Measurements from ENCODE around the gene SMIM30. TPM values are rescaled to one million over a fixed set of nuclear protein-coding genes. Genes with fewer than 3 reads are reported as not detected.

The SMIM30 gene
- total RNA-seq, 1 experiment from 2014 or later = 32.3 TPM

- Histone ChIP-seq H3K4me2 (ENCODE audit: insufficient read depth, insufficient read length, low read length) (no peak overlapping the region), H4K8ac (replicated peaks; ENCODE audit: insufficient read length, low read depth, low read length) (no peak overlapping the region), H2BK15ac (ENCODE audit: low read depth, low read length) (no peak overlapping the region), H2AFZ (ENCODE audit: low read length) (no peak overlapping the region), H3K4me1 (ENCODE audit: insufficient read depth, low read length) (no peaks in the 10 kb centered on the region; the same call in 1 of the 2 replicates), H3K79me2 (ENCODE audit: insufficient read depth, low read length) (no peaks in the 10 kb centered on the region), H3K27me3 (ENCODE audit: insufficient read depth, low read length) (peaks cover 41% of the 10 kb centered on the region), H3K23ac (ENCODE audit: insufficient read length, low read depth, low read length) (no peak overlapping the region), H3K23me2 (ENCODE audit: insufficient read length, low read depth, low read length, poor library complexity, severe bottlenecking) (peaks cover 3% of the 10 kb centered on the region), H2AK5ac (ENCODE audit: insufficient read length, low read length) (no peak overlapping the region), H3K27ac (ENCODE audit: insufficient read length, low read depth, low read length) (no peak overlapping the region), H2BK120ac (ENCODE audit: low read depth, low read length, poor library complexity, severe bottlenecking) (no peak overlapping the region), H3K14ac (ENCODE audit: insufficient read depth, low read length) (no peak overlapping the region), H3K9ac (ENCODE audit: extremely low read depth, insufficient read length, low read length) (no peak overlapping the region), H2BK5ac (ENCODE audit: insufficient read length, low read length) (no peak overlapping the region), H2BK20ac (ENCODE audit: low read depth, low read length, poor library complexity, severe bottlenecking) (no peak overlapping the region), H3K9me3 (ENCODE audit: control insufficient read depth, low read depth, low read length) (no peaks in the 10 kb centered on the region), H2BK12ac (ENCODE audit: insufficient read length, low read depth, low read length) (no peak overlapping the region), H3K56ac (ENCODE audit: insufficient read length, low read depth, low read length) (no peak overlapping the region), H3K79me1 (ENCODE audit: insufficient read depth, low read depth, low read length, poor library complexity, severe bottlenecking) (no peaks in the 10 kb centered on the region), H3K4ac (ENCODE audit: low read depth, low read length) (no peak overlapping the region), H4K91ac (ENCODE audit: insufficient read length, low read depth, low read length) (no peak overlapping the region), H3T11ph (ENCODE audit: low read length) (no peak overlapping the region), H4K20me1 (ENCODE audit: control insufficient read depth, insufficient read depth, insufficient read length) (no peaks in the 10 kb centered on the region), H3K18ac (ENCODE audit: insufficient read length, low read depth, low read length) (no peak overlapping the region), H4K5ac (ENCODE audit: insufficient read length, low read depth, low read length) (no peak overlapping the region)
- Mint-ChIP-seq H3K9me3 (no peaks in the 10 kb centered on the region; a peak in 1 of 5 replicates), H3K4me3 (no peak overlapping the region), H3K36me3 (ENCODE audit: insufficient read depth in 1 of 3, low read depth in 3 of 3) (no peaks in the 10 kb centered on the region), H3K27ac (0 out of 7 replicates have a peak overlapping the region, but pooled peaks of 1 of the 3 experiments have one; percentile 65), H3K4me1 (peaks cover 10 to 16% of the 10 kb centered on the region in 2 experiments), H3K27me3 (ENCODE audit: low read depth) (peaks cover 75% of the 10 kb centered on the region)
- DNase-seq = no peak
- no peak for TF ChIP-seq CTCF (conservative IDR thresholded peaks at IDR 0.05)
- no CpG with 5 or more reads among the region's 10 CpGs for WGBS (ENCODE audit: extremely low coverage, insufficient read length, low lambda C conversion rate)
These were observed 34.4 kb downstream of the SMIM30 start for GRCh38 chr7:113083816-113084495.

Measured in H9 (cell line).